ENCODE results near the gene SKAP1.

SKAP1 gene

GRCh38 chr17:48127371-48128051, 302.5 kb downstream of the SKAP1 start:
- in situ Hi-C loops (cut with MboI; ENCODE audit: low sequenced_read_pairs) = no loop called here

DNA sequence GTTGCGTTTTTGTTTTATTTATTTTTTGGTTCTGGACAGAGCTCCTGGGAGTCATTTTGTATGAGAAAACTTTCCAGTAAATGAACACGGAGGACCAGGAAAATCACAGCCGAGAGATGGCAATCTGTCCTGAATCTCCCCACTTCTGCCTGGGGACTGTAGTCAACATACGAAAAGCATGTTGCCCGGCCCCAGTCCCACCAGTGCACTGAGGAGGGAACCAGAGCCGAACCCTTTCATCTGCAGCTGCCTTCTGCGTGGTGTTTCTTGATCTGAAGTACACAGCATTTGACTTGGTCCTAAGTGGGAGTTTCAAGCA, 303.5 kb downstream of the SKAP1 start:
- in situ Hi-C loops (cut with MboI; ENCODE audit: low sequenced_read_pairs) = no loop called here

DNA sequence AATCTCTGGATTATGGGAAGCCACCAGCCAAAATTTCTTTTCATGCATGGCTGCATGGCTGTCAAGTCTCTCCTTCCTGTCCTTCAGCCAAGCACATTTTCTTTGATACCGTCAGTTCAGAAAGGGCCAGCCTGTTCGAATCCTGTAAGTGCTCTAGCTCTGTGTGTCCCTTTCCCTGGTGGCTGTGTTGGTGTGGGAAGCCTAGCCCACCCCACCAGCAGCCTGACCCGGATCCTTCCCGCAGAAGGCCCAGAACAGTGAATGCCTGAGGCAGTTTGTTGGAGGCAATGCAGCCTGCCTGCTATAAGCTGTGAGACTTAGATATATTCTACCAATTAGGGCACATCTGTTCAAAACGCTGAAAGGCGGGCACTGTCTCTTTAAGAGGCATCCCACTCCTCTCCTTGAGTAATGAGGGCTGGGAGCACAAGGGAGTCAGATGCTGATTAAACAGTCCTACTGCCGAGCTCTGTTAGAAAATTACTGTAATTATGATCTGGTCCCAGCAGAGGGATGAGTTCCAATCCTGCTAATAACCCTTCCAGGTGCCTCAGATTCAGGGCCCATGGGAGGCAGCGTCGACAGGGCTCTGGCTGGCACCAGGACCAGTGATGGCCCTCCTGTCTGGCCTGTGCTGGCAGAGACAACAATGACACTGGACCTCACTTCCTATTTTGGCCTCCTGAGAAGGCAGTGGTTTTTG, 304.0 kb downstream of the SKAP1 start:
- in situ Hi-C loops (cut with MboI; ENCODE audit: low sequenced_read_pairs) = no loop called here

DNA sequence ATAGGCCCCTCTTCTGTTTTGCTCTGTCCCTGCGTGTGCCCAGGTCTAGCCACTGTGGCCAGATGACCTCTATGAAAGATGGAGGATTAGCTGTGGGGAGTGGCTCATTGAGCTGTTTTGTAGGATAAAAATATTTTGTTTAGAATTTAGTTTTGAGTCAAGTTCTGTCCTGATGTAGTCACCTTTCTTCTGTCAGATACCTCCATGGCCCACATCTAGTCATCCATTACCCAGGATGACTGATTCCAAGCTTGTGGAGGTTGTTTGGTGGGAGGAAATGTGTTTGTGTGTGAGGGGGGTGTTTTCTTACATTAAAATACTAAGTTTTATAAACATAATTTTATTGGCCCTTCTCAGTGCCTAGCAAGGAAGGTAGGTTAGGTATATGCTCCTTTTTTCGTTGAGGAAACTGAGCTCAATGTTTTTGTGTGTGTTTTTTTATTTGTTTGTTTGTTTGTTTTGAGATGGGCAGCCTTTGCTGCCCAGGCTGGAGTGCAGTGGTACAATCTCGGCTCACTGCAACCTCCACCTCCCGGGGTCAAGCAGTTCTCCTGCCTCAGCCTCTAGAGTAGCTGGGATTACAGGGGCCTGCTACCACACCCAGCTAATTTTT, 306.1 kb downstream of the SKAP1 start:
- in situ Hi-C loops (cut with MboI; ENCODE audit: low sequenced_read_pairs) = no loop called here

- in situ Hi-C loops (cut with MboI; ENCODE audit: low sequenced_read_pairs) = no loop called here
Measured at GRCh38 chr17:48123111-48123510, 306.9 kb downstream of the SKAP1 start.

- in situ Hi-C loops (cut with MboI; ENCODE audit: low sequenced_read_pairs) = no loop called here
Measured at GRCh38 chr17:48122665-48123045, 307.4 kb downstream of the SKAP1 start.

DNA sequence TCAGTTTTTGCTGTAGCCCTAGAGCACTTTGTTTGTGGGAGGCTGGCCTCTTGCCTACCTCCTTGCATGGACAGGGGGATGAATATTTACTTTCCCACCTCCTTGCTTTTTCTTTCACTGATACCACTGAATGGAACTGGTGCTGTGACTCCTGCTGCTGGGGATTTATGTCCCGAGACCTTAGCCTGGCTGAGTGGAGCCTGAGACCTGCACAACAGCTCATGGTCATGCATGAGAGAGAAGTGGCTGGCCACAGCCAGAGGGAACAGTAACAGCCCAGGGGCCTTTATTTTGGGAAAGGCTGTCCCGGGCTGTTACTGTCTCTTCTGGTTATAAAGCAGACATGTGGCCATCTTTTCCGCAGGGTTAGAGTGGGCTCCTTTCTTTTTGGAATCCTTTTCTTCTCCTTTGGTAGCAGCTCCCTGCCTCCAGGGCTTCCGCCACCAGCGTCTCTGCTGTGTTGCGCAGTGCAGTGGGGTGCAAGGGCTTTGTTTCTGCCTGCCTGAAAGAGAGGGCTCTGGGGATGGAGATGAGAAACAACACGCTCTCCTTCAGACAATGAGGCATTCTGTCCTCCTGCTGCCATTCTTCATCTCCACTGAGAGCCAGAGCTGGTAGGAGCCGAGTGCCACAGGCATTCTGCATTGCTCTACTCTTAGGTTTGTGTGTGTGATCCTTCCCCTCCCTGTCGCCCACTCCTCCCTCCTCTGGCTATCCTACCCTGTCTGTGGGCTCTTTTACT, 307.9 kb downstream of the SKAP1 start:
- in situ Hi-C loops (cut with MboI; ENCODE audit: low sequenced_read_pairs) = no loop called here

- in situ Hi-C loops (cut with MboI; ENCODE audit: low sequenced_read_pairs) = no loop called here
Measured at GRCh38 chr17:48113201-48113676, 316.8 kb downstream of the SKAP1 start.

- in situ Hi-C loops (cut with MboI; ENCODE audit: low sequenced_read_pairs) = no loop called here
Measured at GRCh38 chr17:48111937-48112241, 318.1 kb downstream of the SKAP1 start.

DNA sequence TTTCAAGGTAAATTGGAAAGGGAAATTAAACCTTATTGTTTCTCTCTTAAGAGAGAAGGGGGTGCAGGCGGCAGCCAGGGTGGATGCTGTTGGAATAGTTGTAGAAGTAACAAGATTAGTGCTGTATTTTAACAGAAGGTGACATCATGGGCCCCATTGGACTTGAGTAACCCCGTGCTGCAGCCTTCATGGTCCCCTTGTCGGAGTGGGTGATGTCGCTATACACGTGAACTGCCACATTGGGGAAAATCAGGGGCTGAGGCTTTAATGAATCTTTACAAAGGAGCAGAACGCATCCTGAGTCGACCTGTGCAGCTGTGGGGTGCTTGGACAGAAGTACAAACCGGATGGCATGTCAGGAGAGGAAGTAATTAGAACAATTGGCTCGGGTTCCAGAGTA, 319.3 kb downstream of the SKAP1 start:
- in situ Hi-C loops (cut with MboI; ENCODE audit: low sequenced_read_pairs) = no loop called here

GRCh38 chr17:48107137-48108055, 322.6 kb downstream of the SKAP1 start, which contains the start of gene SNX11:
SNX11 (plus strand) TSS chr17:48107766; CDS start chr17:48112044, 4,278 bp downstream.
- in situ Hi-C loops (cut with MboI; ENCODE audit: low sequenced_read_pairs) = no loop called here

- in situ Hi-C loops (cut with MboI; ENCODE audit: low sequenced_read_pairs) = no loop called here
Measured at GRCh38 chr17:48106802-48107136, 323.2 kb downstream of the SKAP1 start.

GRCh38 chr17:48104440-48104839, 325.6 kb downstream of the SKAP1 start:
- in situ Hi-C loops (cut with MboI; ENCODE audit: low sequenced_read_pairs) = no loop called here

DNA sequence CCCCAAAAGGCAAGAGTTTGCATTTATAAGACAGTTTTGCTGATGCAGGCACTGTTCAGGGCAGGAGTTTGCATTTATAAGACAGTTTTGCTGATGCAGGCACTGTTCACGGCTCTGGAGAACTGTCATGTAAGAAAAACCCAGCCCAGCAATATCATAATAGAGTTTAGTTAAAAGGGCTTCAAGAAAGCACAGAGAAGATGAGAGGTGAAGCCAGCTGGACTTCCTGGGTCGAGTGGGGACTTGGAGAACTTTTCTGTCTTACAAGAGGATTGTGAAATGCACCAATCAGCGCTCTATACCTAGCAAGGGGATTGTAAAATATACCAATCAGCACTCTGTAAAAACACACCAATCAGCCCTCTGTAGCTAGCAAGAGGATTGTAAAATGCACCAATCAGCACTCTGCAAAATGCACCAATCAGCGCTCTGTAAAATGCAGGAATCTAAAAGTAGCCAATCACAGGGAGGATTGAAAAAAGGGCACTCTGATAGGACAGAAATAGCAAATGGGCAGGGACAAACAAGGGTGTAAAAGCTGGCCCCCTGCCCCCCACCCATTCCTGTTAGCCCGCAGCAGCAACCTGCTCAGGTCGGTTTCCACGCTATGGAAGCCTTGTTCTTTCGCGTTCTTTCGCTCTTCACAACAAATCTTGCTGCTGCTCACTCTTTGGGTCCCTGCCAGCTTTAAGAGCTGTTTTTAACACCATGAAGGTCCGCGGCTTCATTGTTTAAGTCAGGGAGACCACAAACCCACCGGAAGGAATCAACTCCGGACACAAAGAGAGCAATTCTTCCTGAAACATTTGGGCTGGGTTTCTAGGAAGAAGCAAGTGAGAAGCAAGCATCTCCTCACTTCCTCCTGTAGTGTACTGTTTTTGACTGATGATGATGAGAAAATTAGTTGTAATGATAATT, 327.0 kb downstream of the SKAP1 start:
- in situ Hi-C loops (cut with MboI; ENCODE audit: low sequenced_read_pairs) = no loop called here

- in situ Hi-C loops (cut with MboI; ENCODE audit: low sequenced_read_pairs) = no loop called here
Measured at GRCh38 chr17:48102043-48102750, 327.8 kb downstream of the SKAP1 start.

DNA sequence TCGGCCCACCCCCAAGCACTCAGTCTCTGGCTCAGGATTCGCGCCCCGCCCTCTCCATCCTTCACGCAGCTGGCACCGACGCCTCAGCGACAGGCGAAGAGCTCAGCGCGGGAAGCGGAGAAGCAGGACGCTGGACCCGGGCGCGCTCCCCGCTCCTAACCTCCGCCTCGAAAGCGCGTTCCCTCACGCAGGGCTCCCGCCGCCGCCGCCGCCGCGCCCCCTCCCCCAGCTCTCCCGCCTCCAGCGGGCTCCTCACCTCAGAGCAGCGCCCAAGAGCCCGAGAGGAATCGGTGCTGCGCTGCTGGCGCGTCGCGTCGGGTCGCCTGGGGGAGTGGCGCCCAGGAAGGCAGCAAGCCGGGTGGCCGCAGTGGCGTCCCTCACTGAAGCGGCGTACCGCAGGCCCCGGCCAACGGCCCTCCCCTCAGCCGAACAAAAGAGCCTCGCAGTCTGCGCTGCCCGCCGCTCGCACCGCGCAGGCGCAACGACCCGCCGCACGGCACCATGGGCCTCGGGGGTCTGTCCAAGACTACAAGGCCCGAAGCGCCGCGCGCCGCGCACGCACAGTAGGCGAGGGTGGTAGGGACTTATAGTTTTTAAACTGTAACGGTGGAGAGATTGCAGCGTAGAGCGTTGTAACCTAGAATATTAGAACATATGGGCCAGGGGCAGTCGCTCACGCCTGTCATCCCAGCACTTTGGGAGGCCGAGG, 328.8 kb downstream of the SKAP1 start, which contains the start of gene CBX1:
CBX1 (minus strand) TSS at position 467 of the 709 bp plus-strand sequence. CDS start 24,474 bp downstream, outside the sequence.
- in situ Hi-C loops (cut with MboI; ENCODE audit: low sequenced_read_pairs) = no loop called here

- in situ Hi-C loops (cut with MboI; ENCODE audit: low sequenced_read_pairs) = no loop called here
Measured at GRCh38 chr17:48100591-48101011, 329.4 kb downstream of the SKAP1 start.

DNA sequence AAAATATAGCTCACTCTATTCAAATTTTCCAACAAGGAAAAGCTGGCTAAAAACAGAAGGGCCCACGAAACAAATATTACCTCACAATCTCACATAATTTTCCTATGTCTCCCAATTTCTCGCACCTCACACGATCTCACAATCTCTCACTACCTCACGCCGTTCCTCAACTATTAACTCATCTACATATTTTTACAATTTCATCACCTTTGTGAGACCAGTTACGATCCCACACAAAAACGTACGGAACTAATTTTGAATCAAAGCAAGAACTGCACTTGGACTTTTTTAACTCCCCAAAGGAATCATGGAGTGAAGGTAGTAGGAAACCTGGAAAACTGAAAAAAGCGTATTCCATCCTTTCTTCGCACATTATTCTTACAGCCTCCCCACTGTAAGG, 329.9 kb downstream of the SKAP1 start:
- in situ Hi-C loops (cut with MboI; ENCODE audit: low sequenced_read_pairs) = no loop called here

Measured in HL-60/S4 treated with phorbol 12-myristate 13-acetate at 8.2 ng/mL for 4 days and 3 days (cell line).